Activated T-cell treated with anti-CD3 and anti-CD28 coated beads, Interleukin-2, amount 50 U/mL, for 24 hours (primary cell): ENCODE results near the gene BRD2.

Experiments
- DNase-seq: peaks from one replicate; pipeline ENCODE4 v3.0.0-alpha.2; 2020
- H3K27ac Mint-ChIP-seq: 2 replicates; pipeline ENCODE4 v1.8.0; 2020; ENCODE audit warnings: mild to moderate bottlenecking, mixed read lengths
- H3K27me3 Mint-ChIP-seq: 2 replicates; pipeline ENCODE4 v1.8.0; 2020; ENCODE audit warnings: mixed read lengths
- H3K36me3 Mint-ChIP-seq: 2 replicates; pipeline ENCODE4 v1.8.0; 2020; ENCODE audit warnings: low read depth, mixed read lengths
- H3K4me1 Mint-ChIP-seq: 2 replicates; pipeline ENCODE4 v1.8.0; 2020; ENCODE audit warnings: low read depth, mixed read lengths
- H3K4me3 Mint-ChIP-seq: 2 replicates; pipeline ENCODE4 v1.8.0; 2020; ENCODE audit warnings: mild to moderate bottlenecking, moderate library complexity, mixed read lengths
- H3K9me3 Mint-ChIP-seq: 2 replicates; pipeline ENCODE4 v1.8.0; 2020; ENCODE audit warnings: mixed read lengths

Gene BRD2

GRCh38 chr6:32983964-32984621 is 15.7 kb downstream of the BRD2 start:
- H3K4me3 Mint-ChIP-seq = no peak overlapping the region
- H3K27me3 Mint-ChIP-seq = no peaks in the 10 kb centered on the region
- no peak for DNase-seq
- H3K4me1 Mint-ChIP-seq = peaks cover 48% of the 10 kb centered on the region
- peak overlapping the region; percentile 80 for H3K27ac Mint-ChIP-seq
- peaks cover 40% of the 10 kb centered on the region for H3K36me3 Mint-ChIP-seq
- H3K9me3 Mint-ChIP-seq = no peaks in the 10 kb centered on the region

- Mint-ChIP-seq H3K4me3 (no peak overlapping the region), H3K27me3 (no peaks in the 10 kb centered on the region), H3K36me3 (peaks cover 33% of the 10 kb centered on the region), H3K4me1 (peaks cover 41% of the 10 kb centered on the region), H3K9me3 (no peaks in the 10 kb centered on the region), H3K27ac (peak overlapping the region; percentile 80)
- peak; percentile 89 for DNase-seq
Measured at GRCh38 chr6:32984622-32985389, 16.4 kb downstream of the BRD2 start.

GRCh38 chr6:32989368-32989767 is 21.0 kb downstream of the BRD2 start:
- Mint-ChIP-seq H3K4me1 (peaks cover 7% of the 10 kb centered on the region), H3K27me3 (peaks cover 6% of the 10 kb centered on the region), H3K27ac (no peak overlapping the region), H3K36me3 (no peaks in the 10 kb centered on the region), H3K4me3 (no peak overlapping the region), H3K9me3 (no peaks in the 10 kb centered on the region)
- DNase-seq = no peak

GRCh38 chr6:32991972-32992371 is 23.6 kb downstream of the BRD2 start:
- H3K4me3 Mint-ChIP-seq = no peak overlapping the region
- no peaks in the 10 kb centered on the region for H3K36me3 Mint-ChIP-seq
- no peaks in the 10 kb centered on the region for H3K4me1 Mint-ChIP-seq
- peaks cover 13% of the 10 kb centered on the region for H3K27me3 Mint-ChIP-seq
- H3K9me3 Mint-ChIP-seq = no peaks in the 10 kb centered on the region
- no peak overlapping the region for H3K27ac Mint-ChIP-seq
- DNase-seq = no peak

GRCh38 chr6:32993363-32993973 is 25.1 kb downstream of the BRD2 start:
- peaks cover 16% of the 10 kb centered on the region for H3K27me3 Mint-ChIP-seq
- H3K9me3 Mint-ChIP-seq = no peaks in the 10 kb centered on the region
- no peak for DNase-seq
- H3K36me3 Mint-ChIP-seq = no peaks in the 10 kb centered on the region
- no peak overlapping the region for H3K4me3 Mint-ChIP-seq
- H3K4me1 Mint-ChIP-seq = no peaks in the 10 kb centered on the region
- no peak overlapping the region for H3K27ac Mint-ChIP-seq

- no peaks in the 10 kb centered on the region for H3K9me3 Mint-ChIP-seq
- H3K36me3 Mint-ChIP-seq = no peaks in the 10 kb centered on the region
- H3K27ac Mint-ChIP-seq = no peak overlapping the region
- no peak for DNase-seq
- no peak overlapping the region for H3K4me3 Mint-ChIP-seq
- peaks cover 25% of the 10 kb centered on the region for H3K27me3 Mint-ChIP-seq
- H3K4me1 Mint-ChIP-seq = peaks cover 7% of the 10 kb centered on the region
Measured at GRCh38 chr6:32995448-32995847, 27.1 kb downstream of the BRD2 start.

GRCh38 chr6:33000055-33000454 is 31.7 kb downstream of the BRD2 start:
- Mint-ChIP-seq H3K27me3 (peaks cover 30% of the 10 kb centered on the region), H3K27ac (no peak overlapping the region), H3K4me1 (peaks cover 7% of the 10 kb centered on the region), H3K4me3 (no peak overlapping the region), H3K9me3 (no peaks in the 10 kb centered on the region), H3K36me3 (no peaks in the 10 kb centered on the region)
- DNase-seq = no peak

- Mint-ChIP-seq H3K36me3 (no peaks in the 10 kb centered on the region), H3K4me1 (peaks cover 7% of the 10 kb centered on the region), H3K27me3 (peaks cover 24% of the 10 kb centered on the region), H3K9me3 (no peaks in the 10 kb centered on the region), H3K4me3 (no peak overlapping the region), H3K27ac (no peak overlapping the region)
- DNase-seq = no peak
Measured at GRCh38 chr6:33001685-33002084, 33.3 kb downstream of the BRD2 start.

GRCh38 chr6:33004940-33005339 is 36.5 kb downstream of the BRD2 start:
- peaks cover 19% of the 10 kb centered on the region for H3K27me3 Mint-ChIP-seq
- no peak overlapping the region for H3K4me3 Mint-ChIP-seq
- no peaks in the 10 kb centered on the region for H3K9me3 Mint-ChIP-seq
- H3K27ac Mint-ChIP-seq = no peak overlapping the region
- no peak for DNase-seq
- peaks cover 19% of the 10 kb centered on the region for H3K4me1 Mint-ChIP-seq
- no peaks in the 10 kb centered on the region for H3K36me3 Mint-ChIP-seq

GRCh38 chr6:33007831-33008400 is 39.5 kb downstream of the BRD2 start:
- Mint-ChIP-seq H3K36me3 (no peaks in the 10 kb centered on the region), H3K27ac (no peak overlapping the region), H3K27me3 (peaks cover 2% of the 10 kb centered on the region), H3K9me3 (no peaks in the 10 kb centered on the region), H3K4me3 (no peak overlapping the region), H3K4me1 (peaks cover 13% of the 10 kb centered on the region)
- no peak for DNase-seq

- Mint-ChIP-seq H3K9me3 (no peaks in the 10 kb centered on the region), H3K4me1 (peaks cover 13% of the 10 kb centered on the region), H3K4me3 (peak within 1 kb of the TSS; percentile 79), H3K27me3 (peaks cover 2% of the 10 kb centered on the region), H3K36me3 (no peaks in the 10 kb centered on the region), H3K27ac (peak within 1 kb of the TSS; percentile 51)
- peak; percentile 60 for DNase-seq
Measured at GRCh38 chr6:33008944-33009861, 40.8 kb downstream of the BRD2 start, which contains the start of gene HLA-DOA. TSS of gene HLA-DOA (minus strand) at chr6:33009591.

GRCh38 chr6:33010356-33010755 is 42.0 kb downstream of the BRD2 start:
- Mint-ChIP-seq H3K4me3 (no peak overlapping the region), H3K27me3 (peaks cover 2% of the 10 kb centered on the region), H3K9me3 (no peaks in the 10 kb centered on the region), H3K4me1 (peaks cover 15% of the 10 kb centered on the region), H3K27ac (no peak overlapping the region), H3K36me3 (no peaks in the 10 kb centered on the region)
- DNase-seq = no peak

GRCh38 chr6:33013608-33014007 is 45.2 kb downstream of the BRD2 start:
- Mint-ChIP-seq H3K27ac (no peak overlapping the region), H3K27me3 (peaks cover 6% of the 10 kb centered on the region), H3K4me1 (peaks cover 10% of the 10 kb centered on the region), H3K4me3 (no peak overlapping the region), H3K9me3 (no peaks in the 10 kb centered on the region), H3K36me3 (no peaks in the 10 kb centered on the region)
- DNase-seq = no peak
